Type B pancreatic cell (in vitro differentiated cells): ENCODE data around the gene HAVCR2. TPM values are rescaled to one million over a fixed set of nuclear protein-coding genes. Genes with fewer than 3 reads are reported as not detected.

Experiments used
- DNase-seq: peaks from one replicate; pipeline ENCODE4 v3.0.0; 2021; ENCODE audit warnings: mixed read lengths; ENCODE audit not compliant: unreplicated experiment; ENCODE audit errors: extremely low spot score
- H3K27ac Mint-ChIP-seq: 2 replicates; pipeline ENCODE4 v1.8.0; 2021; ENCODE audit warnings: mild to moderate bottlenecking, mixed read lengths
- H3K27me3 Mint-ChIP-seq: 2 replicates; pipeline ENCODE4 v1.8.0; 2021; ENCODE audit warnings: mixed read lengths
- H3K36me3 Mint-ChIP-seq: 2 replicates; pipeline ENCODE4 v1.8.0; 2021; ENCODE audit warnings: mixed read lengths
- H3K4me1 Mint-ChIP-seq: one replicate; pipeline ENCODE4 v1.8.0; 2021; ENCODE audit warnings: mixed read lengths; ENCODE audit not compliant: unreplicated experiment
- H3K4me3 Mint-ChIP-seq: 2 replicates; pipeline ENCODE4 v1.8.0; 2021; ENCODE audit warnings: mild to moderate bottlenecking, mixed read lengths
- H3K9me3 Mint-ChIP-seq: 2 replicates; pipeline ENCODE4 v1.8.0; 2021; ENCODE audit warnings: mixed read lengths
- CTCF ChIP-seq: fragments of 200-600 bp; sonication (generic); conservative IDR thresholded peaks from 2 replicates; pipeline ENCODE4 v1.5.0; 2021; ENCODE audit warnings: antibody characterized with exemption, mild to moderate bottlenecking
- total RNA-seq: library from RNA; stranded (reverse); gene quantifications from 2 replicates; pipeline ENCODE4 v1.2.1, GENCODE V29; 2021; ENCODE audit warnings: low replicate concordance

The HAVCR2 gene
- total RNA-seq, 1 donor from 2014 or later, result 0.29 TPM

- Mint-ChIP-seq H3K9me3 (no peaks in the 10 kb centered on the region), H3K4me1 (peaks cover 5% of the 10 kb centered on the region), H3K27ac (no peak overlapping the region), H3K27me3 (no peaks in the 10 kb centered on the region), H3K4me3 (no peak overlapping the region), H3K36me3 (no peaks in the 10 kb centered on the region)
- no peak for DNase-seq
- no peak for TF ChIP-seq CTCF
These were observed 40.1 kb downstream of the HAVCR2 start for GRCh38 chr5:157068785-157069184.

- Mint-ChIP-seq H3K27ac (no peak overlapping the region), H3K9me3 (no peaks in the 10 kb centered on the region), H3K4me1 (peaks cover 8% of the 10 kb centered on the region), H3K4me3 (no peak overlapping the region), H3K27me3 (no peaks in the 10 kb centered on the region), H3K36me3 (no peaks in the 10 kb centered on the region)
- no peak for DNase-seq
- TF ChIP-seq CTCF, result no peak
These were observed 40.5 kb downstream of the HAVCR2 start for GRCh38 chr5:157068339-157068738.

DNA sequence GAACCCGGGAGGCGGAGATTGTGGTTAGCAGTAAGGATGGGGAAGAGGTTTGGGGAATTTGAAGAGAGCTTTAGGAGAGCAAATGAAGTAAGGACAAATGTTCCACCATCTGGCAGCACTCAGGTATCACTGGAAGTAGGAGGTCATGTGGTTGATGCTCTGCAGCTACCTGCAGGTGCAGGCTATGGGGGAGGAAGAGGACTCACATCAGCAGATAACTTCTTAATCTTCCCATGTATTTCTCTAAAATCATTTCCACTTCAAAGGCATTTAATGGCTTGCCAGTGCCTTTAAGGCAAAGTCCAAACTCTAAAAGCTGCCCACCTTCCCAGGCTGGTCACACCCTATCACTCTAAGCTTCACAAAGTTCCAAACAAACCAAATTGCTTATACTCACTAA, 41.8 kb downstream of the HAVCR2 start:
- no peak for DNase-seq
- no peaks in the 10 kb centered on the region for H3K36me3 Mint-ChIP-seq
- no peaks in the 10 kb centered on the region for H3K27me3 Mint-ChIP-seq
- no peak for TF ChIP-seq CTCF
- H3K9me3 Mint-ChIP-seq, result no peaks in the 10 kb centered on the region
- H3K27ac Mint-ChIP-seq, result no peak overlapping the region
- peaks cover 8% of the 10 kb centered on the region for H3K4me1 Mint-ChIP-seq
- no peak overlapping the region for H3K4me3 Mint-ChIP-seq

DNA sequence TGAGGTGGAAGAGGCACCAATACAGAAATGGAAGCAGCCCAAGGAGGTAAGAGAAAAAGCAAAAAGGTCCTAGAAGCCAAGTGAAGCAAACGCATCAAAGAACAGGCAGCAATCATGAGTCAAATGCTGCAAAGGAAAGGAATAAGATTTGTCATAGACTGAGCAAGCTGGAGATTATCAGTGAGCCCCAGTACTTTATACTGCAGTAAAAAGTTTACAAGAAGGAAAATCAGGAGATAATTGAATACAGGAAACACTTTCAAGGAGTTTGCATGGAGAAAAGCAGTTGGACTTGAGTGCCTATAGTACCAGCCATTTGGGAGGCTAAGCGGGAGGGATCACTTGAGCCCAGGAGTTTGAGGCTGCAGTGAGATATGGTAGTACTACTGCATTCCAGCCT, 42.8 kb downstream of the HAVCR2 start:
- no peak for TF ChIP-seq CTCF
- H3K27ac Mint-ChIP-seq, result no peak overlapping the region
- DNase-seq, result no peak
- no peaks in the 10 kb centered on the region for H3K36me3 Mint-ChIP-seq
- H3K27me3 Mint-ChIP-seq, result no peaks in the 10 kb centered on the region
- no peak overlapping the region for H3K4me3 Mint-ChIP-seq
- H3K4me1 Mint-ChIP-seq, result peaks cover 8% of the 10 kb centered on the region
- H3K9me3 Mint-ChIP-seq, result no peaks in the 10 kb centered on the region

DNA sequence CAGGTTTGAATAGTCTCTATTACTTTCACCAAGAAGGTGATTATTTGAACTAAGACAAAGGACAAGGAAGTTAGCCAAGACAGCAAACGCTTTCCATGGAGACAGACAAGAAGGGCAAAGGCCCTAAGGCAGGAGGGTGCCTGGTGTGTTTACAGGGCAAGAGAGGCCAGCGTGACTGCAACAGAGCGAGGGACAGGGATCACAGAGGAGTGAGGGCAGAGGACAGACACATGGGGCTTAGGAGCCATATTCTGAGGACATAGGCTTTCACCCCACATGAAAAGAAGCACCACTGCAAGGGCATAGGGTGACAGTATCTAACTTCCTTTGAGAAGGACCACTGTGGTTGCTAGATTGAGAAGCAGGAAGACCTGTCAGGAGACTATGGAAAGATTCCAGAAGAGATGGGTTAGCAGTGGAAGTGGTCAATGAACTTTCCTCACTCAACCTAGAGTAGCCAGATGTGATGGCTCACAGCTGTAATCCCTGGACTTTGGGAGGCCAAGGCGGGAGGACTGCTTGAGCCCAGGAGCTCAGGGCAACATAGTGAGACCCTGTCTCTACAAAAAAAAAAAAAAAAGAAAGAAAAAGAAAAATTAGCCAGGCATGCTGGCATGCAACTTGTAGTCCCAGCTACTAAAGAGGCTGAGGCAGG, 44.9 kb downstream of the HAVCR2 start:
- H3K27ac Mint-ChIP-seq, result peak overlapping the region; percentile 32
- no peaks in the 10 kb centered on the region for H3K36me3 Mint-ChIP-seq
- no peak for TF ChIP-seq CTCF
- no peak for DNase-seq
- H3K27me3 Mint-ChIP-seq, result no peaks in the 10 kb centered on the region
- no peaks in the 10 kb centered on the region for H3K9me3 Mint-ChIP-seq
- no peak overlapping the region for H3K4me3 Mint-ChIP-seq
- peaks cover 10% of the 10 kb centered on the region for H3K4me1 Mint-ChIP-seq

- H3K4me1 Mint-ChIP-seq, result peaks cover 14% of the 10 kb centered on the region
- no peaks in the 10 kb centered on the region for H3K27me3 Mint-ChIP-seq
- no peak for DNase-seq
- H3K36me3 Mint-ChIP-seq, result no peaks in the 10 kb centered on the region
- H3K4me3 Mint-ChIP-seq, result no peak overlapping the region
- no peak for TF ChIP-seq CTCF
- no peaks in the 10 kb centered on the region for H3K9me3 Mint-ChIP-seq
- no peak overlapping the region for H3K27ac Mint-ChIP-seq
These were observed 49.0 kb downstream of the HAVCR2 start for GRCh38 chr5:157059891-157060290.
